A549 (cell line): Measurements from ENCODE around the gene CYB5RL. TPM values are rescaled to one million over a fixed set of nuclear protein-coding genes. Genes with fewer than 3 reads are reported as not detected.

Source experiments
- ATAC-seq, 2 experiments: fragments of 200-7000 bp in 1 of 2; fragments of >200 bp in 1 of 2; cut with Nextera tagmentation in 1 of 2; cut with Tn5 transposase in 1 of 2; 3 replicates each; pipeline versions ENCODE4 v1.8.0 to v1.9.1; 2018 to 2020; ENCODE audit warnings: mild to moderate bottlenecking in 1 of 2, moderate library complexity in 1 of 2
- CTCF ChIA-PET: fragments of 300-600 bp; sonication (Branson Sonifier 250); formaldehyde crosslinking; extraction: SDS; loops from one replicate; lab custom pipeline; 2021; ENCODE audit warnings: antibody characterized with exemption, inconsistent platforms; lab: Yijun Ruan, JAX
- POLR2A ChIA-PET: fragments of 350-600 bp; formaldehyde crosslinking; extraction: SDS; loops from one replicate; lab custom pipeline; 2021; ENCODE audit warnings: antibody characterized with exemption, inconsistent platforms; lab: Yijun Ruan, JAX
- DNase-seq, 2 experiments: peaks; one replicate each; pipeline versions ENCODE4 v3.0.0 to v3.0.0-alpha.2; 2011 to 2016; ENCODE audit warnings: low read depth in 1 of 2, low spot score in 1 of 2
- FAIRE-seq: peaks from 2 replicates; lab custom pipeline; 2011; peaks lifted over from hg19 to GRCh38; lab: Jason Lieb, UNC
- H3K27ac ChIP-seq, 2 experiments: fragments of >200 bp; sonication (Bioruptor Twin); formaldehyde crosslinking; 3 replicates each; pipeline ENCODE4 v1.5.1; 2016 to 2017
- H3K4me1 ChIP-seq: fragments of >200 bp; sonication (Bioruptor Twin); formaldehyde crosslinking; 3 replicates; pipeline ENCODE4 v1.6.1; 2016
- H3K4me2 ChIP-seq: fragments of >200 bp; sonication (Bioruptor Twin); formaldehyde crosslinking; 3 replicates; pipeline ENCODE4 v1.6.1; 2016
- H3K4me3 ChIP-seq: fragments of >200 bp; sonication (Bioruptor Twin); formaldehyde crosslinking; 3 replicates; pipeline ENCODE4 v1.5.1; 2016
- H3K9me3 ChIP-seq: fragments of >200 bp; sonication (Bioruptor Twin); formaldehyde crosslinking; 3 replicates; pipeline ENCODE4 v1.6.1; 2016
- BHLHE40 ChIP-seq: IDR thresholded peaks from 2 replicates; pipeline ENCODE4 v1.6.1; 2012; ENCODE audit warnings: low read depth, low read length, inconsistent platforms
- CBX2 ChIP-seq: fragments of 200-600 bp; sonication (generic); IDR thresholded peaks from 2 replicates; pipeline ENCODE4 v1.6.1; 2016; ENCODE audit warnings: low read depth, mild to moderate bottlenecking, borderline replicate concordance
- EP300 ChIP-seq, 2 experiments: fragments of >200 bp; sonication (Bioruptor Twin); formaldehyde crosslinking; IDR thresholded peaks; 2 replicates in 1 of 2; 3 replicates in 1 of 2; pipeline ENCODE4 v1.6.1; 2016 to 2017
- ESRRA ChIP-seq: fragments of 150-350 bp; IDR thresholded peaks from 2 replicates; pipeline ENCODE4 v1.6.1; 2014; ENCODE audit warnings: mild to moderate bottlenecking, low read length, borderline replicate concordance
- FOSB ChIP-seq: fragments of 250-450 bp; sonication (Bioruptor Pico); IDR thresholded peaks from 2 replicates; pipeline ENCODE4 v1.5.0; 2020; ENCODE audit warnings: mild to moderate bottlenecking, moderate library complexity
- KDM5A ChIP-seq: fragments of 200-600 bp; sonication (generic); IDR thresholded peaks from 2 replicates; pipeline ENCODE4 v1.6.1; 2016; ENCODE audit warnings: antibody characterized with exemption, mild to moderate bottlenecking
- POLR2A ChIP-seq: IDR thresholded peaks from 2 replicates; pipeline ENCODE4 v1.6.1; 2012; ENCODE audit warnings: mild to moderate bottlenecking, low read length
- RAD21 ChIP-seq, 2 experiments: fragments of >200 bp in 1 of 2; sonication (Bioruptor Twin) in 1 of 2; formaldehyde crosslinking in 1 of 2; IDR thresholded peaks in 1 of 2; conservative IDR thresholded peaks in 1 of 2; 2 replicates in 1 of 2; 3 replicates in 1 of 2; pipeline ENCODE4 v1.6.1; 2012 to 2018; ENCODE audit warnings: inconsistent platforms in 1 of 2
- RARB ChIP-seq: fragments of 250-450 bp; sonication (Bioruptor Pico); IDR thresholded peaks from 2 replicates; pipeline ENCODE4 v1.8.0; 2021; ENCODE audit warnings: mild to moderate bottlenecking, moderate library complexity
- RNF2 ChIP-seq: fragments of 200-600 bp; sonication (generic); IDR thresholded peaks from 2 replicates; pipeline ENCODE4 v1.6.1; 2016; ENCODE audit warnings: low read depth, mild to moderate bottlenecking, antibody characterized with exemption, moderate library complexity, borderline replicate concordance
- SREBF2 ChIP-seq: fragments of 450-650 bp; IDR thresholded peaks from 2 replicates; pipeline ENCODE4 v1.6.1; 2014; ENCODE audit warnings: mild to moderate bottlenecking, moderate library complexity
- TP53 ChIP-seq: fragments of 250-450 bp; sonication (Bioruptor Pico); IDR thresholded peaks from 2 replicates; pipeline ENCODE4 v1.5.0; 2021; ENCODE audit warnings: mild to moderate bottlenecking, moderate library complexity
- ZC3H11A ChIP-seq: fragments of 450-650 bp; IDR thresholded peaks from 2 replicates; pipeline ENCODE4 v1.6.1; 2014; ENCODE audit warnings: antibody characterized with exemption, mild to moderate bottlenecking
- WGBS: methylation state at CpG from one replicate; pipeline ENCODE4 v1.1.6; 2017; ENCODE audit errors: missing lambda C conversion rate; 5-methylcytosine and 5-hydroxymethylcytosine counted together
- polyA plus RNA-seq, 4 experiments: library from polyadenylated mRNA; depleted of rRNA in 3 of 4; stranded (reverse); fragments of >200 nt; fragmentation: RNase III in 1 of 4; extraction: RNeasy Plus Mini Kit Qiagen cat#74134 plus additional on column Dnase treatment in 1 of 4; gene quantifications; 2 replicates in 3 of 4; 3 replicates in 1 of 4; pipeline ENCODE4 v1.2.3, GENCODE V29; 2011 to 2017
- TF ChIP-seq, protein P1 (sequence below): fragments of >200 bp; sonication (Bioruptor Twin); formaldehyde crosslinking; IDR thresholded peaks from 2 replicates; pipeline ENCODE4 v1.6.1; 2016
- TF ChIP-seq, protein P2 (sequence below): fragments of >200 bp; sonication (Bioruptor Twin); formaldehyde crosslinking; IDR thresholded peaks from 3 replicates; pipeline ENCODE4 v1.5.1; 2016
- TF ChIP-seq, protein P3 (sequence below): fragments of 150-350 bp; IDR thresholded peaks from 2 replicates; pipeline ENCODE4 v1.6.1; 2014; ENCODE audit warnings: low read depth, mild to moderate bottlenecking, low read length
- TF ChIP-seq, protein P4 (sequence below): IDR thresholded peaks from 2 replicates; pipeline ENCODE4 v1.6.1; 2012

Gene CYB5RL
- polyA plus RNA-seq, 2 of the 4 experiments (the other 2 are of a cell fraction), result 3.6 to 4.2 TPM

DNA sequence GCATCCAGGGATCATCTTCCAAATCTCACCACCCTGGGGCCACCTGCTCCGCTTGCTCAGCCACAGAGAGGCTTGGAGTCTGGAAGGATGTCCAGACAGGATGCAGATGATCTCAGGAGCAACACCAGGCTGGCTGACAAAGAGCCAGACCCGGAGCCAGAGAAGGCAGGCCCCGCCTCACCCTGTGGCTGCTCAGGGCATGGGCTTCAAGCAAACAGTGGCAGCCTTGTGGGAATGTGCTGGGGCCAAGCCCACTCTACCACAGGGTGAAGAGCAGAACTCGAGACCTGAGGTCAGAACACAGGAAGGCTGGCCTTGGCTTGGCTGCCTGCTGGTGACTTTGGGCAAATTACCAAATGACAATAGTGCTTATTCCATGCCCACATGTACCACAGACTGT lies 45.7 kb upstream of the CYB5RL start:
- DNase-seq (no peak), FAIRE-seq (no peak), ATAC-seq (no peak)
- Histone ChIP-seq H3K4me3 (no peak overlapping the region), H3K27ac (no peak overlapping the region), H3K4me1 (peaks cover 7% of the 10 kb centered on the region; the same call in 2 of the 3 replicates), H3K9me3 (no peaks in the 10 kb centered on the region), H3K4me2 (no peak overlapping the region)
- ChIA-PET CTCF (interaction anchor here (0.6 to 1.6 kb wide), 2 partner anchors 44 to 244 kb away, joined by 3 read pairs; no protein-coding TSS in a partner anchor), POLR2A (no interaction called here)
- 71% methylated on average over 3 of the region's 4 CpGs for WGBS
- no peak for TF ChIP-seq TP53
- TF ChIP-seq, protein P1, sequence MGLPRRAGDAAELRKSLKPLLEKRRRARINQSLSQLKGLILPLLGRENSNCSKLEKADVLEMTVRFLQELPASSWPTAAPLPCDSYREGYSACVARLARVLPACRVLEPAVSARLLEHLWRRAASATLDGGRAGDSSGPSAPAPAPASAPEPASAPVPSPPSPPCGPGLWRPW, result no peak
- no peak for TF ChIP-seq SREBF2
- no peak for TF ChIP-seq RAD21 (conservative IDR thresholded peaks at IDR 0.05 in 1 of 2, IDR thresholded peaks at IDR 0.05 in 1 of 2)
- no peak for TF ChIP-seq RNF2
- no peak for TF ChIP-seq ZC3H11A
- TF ChIP-seq, protein P2, sequence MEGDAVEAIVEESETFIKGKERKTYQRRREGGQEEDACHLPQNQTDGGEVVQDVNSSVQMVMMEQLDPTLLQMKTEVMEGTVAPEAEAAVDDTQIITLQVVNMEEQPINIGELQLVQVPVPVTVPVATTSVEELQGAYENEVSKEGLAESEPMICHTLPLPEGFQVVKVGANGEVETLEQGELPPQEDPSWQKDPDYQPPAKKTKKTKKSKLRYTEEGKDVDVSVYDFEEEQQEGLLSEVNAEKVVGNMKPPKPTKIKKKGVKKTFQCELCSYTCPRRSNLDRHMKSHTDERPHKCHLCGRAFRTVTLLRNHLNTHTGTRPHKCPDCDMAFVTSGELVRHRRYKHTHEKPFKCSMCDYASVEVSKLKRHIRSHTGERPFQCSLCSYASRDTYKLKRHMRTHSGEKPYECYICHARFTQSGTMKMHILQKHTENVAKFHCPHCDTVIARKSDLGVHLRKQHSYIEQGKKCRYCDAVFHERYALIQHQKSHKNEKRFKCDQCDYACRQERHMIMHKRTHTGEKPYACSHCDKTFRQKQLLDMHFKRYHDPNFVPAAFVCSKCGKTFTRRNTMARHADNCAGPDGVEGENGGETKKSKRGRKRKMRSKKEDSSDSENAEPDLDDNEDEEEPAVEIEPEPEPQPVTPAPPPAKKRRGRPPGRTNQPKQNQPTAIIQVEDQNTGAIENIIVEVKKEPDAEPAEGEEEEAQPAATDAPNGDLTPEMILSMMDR, result no peak
- TF ChIP-seq EP300 (IDR thresholded peaks at IDR 0.05), result no peak
- TF ChIP-seq POLR2A, result no peak
- no peak for TF ChIP-seq KDM5A
- no peak for TF ChIP-seq ESRRA
- TF ChIP-seq, protein P3, sequence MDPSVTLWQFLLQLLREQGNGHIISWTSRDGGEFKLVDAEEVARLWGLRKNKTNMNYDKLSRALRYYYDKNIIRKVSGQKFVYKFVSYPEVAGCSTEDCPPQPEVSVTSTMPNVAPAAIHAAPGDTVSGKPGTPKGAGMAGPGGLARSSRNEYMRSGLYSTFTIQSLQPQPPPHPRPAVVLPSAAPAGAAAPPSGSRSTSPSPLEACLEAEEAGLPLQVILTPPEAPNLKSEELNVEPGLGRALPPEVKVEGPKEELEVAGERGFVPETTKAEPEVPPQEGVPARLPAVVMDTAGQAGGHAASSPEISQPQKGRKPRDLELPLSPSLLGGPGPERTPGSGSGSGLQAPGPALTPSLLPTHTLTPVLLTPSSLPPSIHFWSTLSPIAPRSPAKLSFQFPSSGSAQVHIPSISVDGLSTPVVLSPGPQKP, result no peak

DNA sequence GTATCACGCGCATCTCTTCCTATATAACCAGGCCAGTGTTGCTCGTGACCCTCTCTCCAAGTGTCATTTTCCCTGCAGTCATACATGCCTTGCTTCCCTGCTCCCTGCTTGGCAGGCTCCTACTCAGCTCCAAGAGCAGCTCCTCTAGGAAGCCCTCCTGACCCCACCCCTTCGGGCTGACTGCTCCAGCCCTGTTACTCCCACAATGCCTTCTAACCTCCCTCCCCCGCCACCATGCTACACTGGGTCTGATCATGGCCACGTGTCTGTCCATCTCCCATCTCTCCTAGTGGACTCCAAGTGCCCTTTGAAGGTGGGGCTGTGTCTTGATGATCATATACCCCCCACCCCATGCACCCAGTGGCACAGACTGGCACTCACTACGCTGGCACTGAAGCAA lies 44.8 kb upstream of the CYB5RL start:
- Histone ChIP-seq H3K4me2 (no peak overlapping the region), H3K4me3 (no peak overlapping the region), H3K27ac (no peak overlapping the region), H3K9me3 (no peaks in the 10 kb centered on the region), H3K4me1 (peaks cover under 1% of the 10 kb centered on the region; the same call in 1 of the 3 replicates)
- TF ChIP-seq FOSB, result no peak
- no peak for TF ChIP-seq TP53
- TF ChIP-seq, protein P4, sequence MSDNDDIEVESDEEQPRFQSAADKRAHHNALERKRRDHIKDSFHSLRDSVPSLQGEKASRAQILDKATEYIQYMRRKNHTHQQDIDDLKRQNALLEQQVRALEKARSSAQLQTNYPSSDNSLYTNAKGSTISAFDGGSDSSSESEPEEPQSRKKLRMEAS, result no peak
- ChIA-PET CTCF (no interaction called here), POLR2A (no interaction called here)
- FAIRE-seq (no peak), ATAC-seq (no peak), DNase-seq (no peak)
- 88% methylated on average over 5 of the region's 7 CpGs for WGBS

DNA sequence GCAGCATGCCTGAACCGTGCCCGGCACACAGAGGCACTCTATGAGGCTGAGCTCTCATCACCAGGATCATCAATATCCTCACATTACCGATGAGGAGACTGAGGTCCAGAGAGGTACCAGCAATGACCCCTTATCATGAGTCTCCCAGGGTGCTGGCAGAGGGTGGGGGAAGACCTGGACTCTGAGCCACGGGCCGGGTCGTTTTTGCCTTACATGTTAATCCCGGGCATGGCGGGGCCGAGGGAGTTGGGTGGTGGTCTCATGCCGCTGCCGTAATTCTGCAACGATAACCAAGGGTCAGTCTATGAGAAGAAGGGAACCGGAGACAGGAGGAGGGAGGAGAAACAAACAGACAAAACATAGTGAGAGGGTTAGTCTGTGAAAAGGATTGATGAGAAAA lies 43.2 kb upstream of the CYB5RL start:
- Histone ChIP-seq H3K9me3 (no peaks in the 10 kb centered on the region), H3K27ac (no peak overlapping the region), H3K4me1 (no peaks in the 10 kb centered on the region), H3K4me3 (no peak overlapping the region)
- ATAC-seq (no peak), FAIRE-seq (no peak), DNase-seq (no peak)
- POLR2A ChIA-PET, result no interaction called here
- WGBS, result 88% methylated on average over 11 of the region's 13 CpGs
- CTCF ChIA-PET, result interaction anchor here (1.0 kb wide), 1 partner anchor 68 kb away, joined by 3 read pairs; no protein-coding TSS in a partner anchor
- TF ChIP-seq RAD21 (conservative IDR thresholded peaks at IDR 0.05 in 1 of 2, IDR thresholded peaks at IDR 0.05 in 1 of 2), result no peak
- TF ChIP-seq, all 56 proteins: peak for 0
- H3K4me2 ChIP-seq, result no peak overlapping the region

DNA sequence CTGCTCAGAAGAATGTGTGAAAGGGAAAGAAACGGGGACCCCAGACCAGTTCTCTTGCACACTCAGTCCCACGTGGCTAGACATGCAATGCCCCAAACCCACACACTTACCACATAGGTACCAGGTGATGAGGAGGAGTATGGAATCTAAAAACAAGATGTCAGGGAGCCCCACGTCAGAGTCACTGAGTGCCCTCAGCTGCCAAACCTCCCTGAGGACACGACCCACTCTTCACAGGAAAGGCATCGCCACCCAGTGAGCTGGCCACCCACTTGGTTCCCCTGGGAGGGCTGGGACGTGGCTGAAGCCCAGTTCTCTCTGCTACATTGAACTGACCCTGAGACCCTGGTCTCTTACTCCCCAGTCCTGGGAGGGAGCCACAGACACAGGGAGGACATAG lies 41.5 kb upstream of the CYB5RL start:
- 72% methylated on average over 5 of the region's 6 CpGs for WGBS
- H3K4me1 ChIP-seq, result no peaks in the 10 kb centered on the region
- no peaks in the 10 kb centered on the region for H3K9me3 ChIP-seq
- H3K4me2 ChIP-seq, result no peak overlapping the region
- POLR2A ChIA-PET, result no interaction called here
- TF ChIP-seq KDM5A, result no peak
- TF ChIP-seq CBX2, result no peak
- TF ChIP-seq, protein P4, result no peak
- TF ChIP-seq BHLHE40, result no peak
- TF ChIP-seq RARB (CRISPR knock-in tag), result no peak
- DNase-seq, result no peak
- no peak overlapping the region for H3K4me3 ChIP-seq
- ATAC-seq, result no peak
- CTCF ChIA-PET, result interaction anchor here (0.8 kb wide), 1 partner anchor 14 kb away, joined by 3 read pairs; no protein-coding TSS in a partner anchor
- FAIRE-seq, result no peak
- no peak overlapping the region for H3K27ac ChIP-seq
